ENCODE results near the gene PCSK5.

The PCSK5 gene

GRCh38 chr9:76405340-76405739 lies 514.9 kb downstream of the PCSK5 start:
- no peak for DNase-seq

- DNase-seq = no peak
Measured at GRCh38 chr9:76405868-76406267, 515.4 kb downstream of the PCSK5 start.

All from OCI-M1 (cell line).